ENCODE results near the gene CADPS.

CADPS gene

GRCh38 chr3:62614527-62614926, 260.7 kb downstream of the CADPS start:
- no peak overlapping the region for H3K27ac ChIP-seq (ENCODE audit: low read depth, low read length, severe bottlenecking)
- 80% methylated on average over 1 of the region's 1 CpG; no CpG with 5 or more reads in 1 of the 2 experiments for WGBS, 2 experiments (ENCODE audit: insufficient coverage in 2 of 2)
- peaks cover 4% of the 10 kb centered on the region for H3K4me1 ChIP-seq (ENCODE audit: control insufficient read depth, insufficient read depth, low read length, poor library complexity, severe bottlenecking)
- no peaks in the 10 kb centered on the region for H3K9me3 ChIP-seq (ENCODE audit: control insufficient read depth, low read length)
- H3K4me3 ChIP-seq (ENCODE audit: extremely low read depth, insufficient read depth, low read length, poor library complexity, severe bottlenecking): no peak overlapping the region
- no peaks in the 10 kb centered on the region for H3K36me3 ChIP-seq (ENCODE audit: control insufficient read depth, insufficient read depth, low read length)

GRCh38 chr3:62611541-62612240, 263.5 kb downstream of the CADPS start:
- Histone ChIP-seq H3K4me3 (ENCODE audit: extremely low read depth, insufficient read depth, low read length, poor library complexity, severe bottlenecking) (no peak overlapping the region), H3K27ac (ENCODE audit: low read depth, low read length, severe bottlenecking) (no peak overlapping the region), H3K4me1 (ENCODE audit: control insufficient read depth, insufficient read depth, low read length, poor library complexity, severe bottlenecking) (peaks cover 4% of the 10 kb centered on the region), H3K9me3 (ENCODE audit: control insufficient read depth, low read length) (peaks cover 8% of the 10 kb centered on the region), H3K36me3 (ENCODE audit: control insufficient read depth, insufficient read depth, low read length) (no peaks in the 10 kb centered on the region)
- WGBS, 2 experiments (ENCODE audit: insufficient coverage in 2 of 2): 93% methylated on average over 2 of the region's 3 CpGs; no CpG with 5 or more reads in 1 of the 2 experiments

DNA sequence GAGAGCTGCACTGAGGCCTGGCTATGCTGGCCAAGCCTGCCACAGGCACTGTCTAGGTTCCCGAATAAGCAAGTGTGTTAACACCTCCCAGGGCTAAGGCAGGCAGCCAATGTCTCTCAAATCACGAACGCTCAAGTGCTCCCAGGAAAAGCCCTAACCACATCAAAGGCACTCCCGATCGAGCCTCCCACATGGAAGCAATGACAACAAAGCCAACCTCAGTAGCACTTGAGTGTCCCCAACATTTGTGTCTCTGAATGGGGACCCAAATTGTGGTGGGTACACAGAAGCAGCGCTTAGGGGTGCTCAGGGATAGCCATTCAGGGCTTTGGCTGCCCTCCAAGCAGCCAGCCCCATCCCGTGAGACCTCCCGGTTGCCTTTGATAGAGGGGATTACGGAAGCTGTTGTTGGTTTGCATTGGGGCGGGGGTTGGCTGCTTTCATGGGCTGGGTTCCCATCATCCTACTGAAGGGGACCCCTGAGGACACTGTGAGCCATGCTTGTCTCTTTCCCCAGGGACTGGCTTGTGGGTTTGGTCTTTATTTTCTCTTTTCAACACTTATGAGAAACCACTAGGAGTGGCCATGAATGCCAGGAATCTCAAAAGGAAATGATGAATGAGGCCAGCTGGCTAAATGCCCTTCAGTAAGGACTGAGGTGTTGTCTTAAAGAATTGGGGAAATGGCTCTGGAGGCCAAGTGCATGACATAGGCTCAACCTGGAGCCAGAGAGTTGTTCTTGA, 267.8 kb downstream of the CADPS start:
- 88 to 90% methylated on average over 3 to 6 of the region's 10 CpGs for WGBS, 2 experiments (ENCODE audit: insufficient coverage in 2 of 2)
- H3K27ac ChIP-seq (ENCODE audit: low read depth, low read length, severe bottlenecking): no peak overlapping the region
- peaks cover 8% of the 10 kb centered on the region for H3K9me3 ChIP-seq (ENCODE audit: control insufficient read depth, low read length)
- H3K4me3 ChIP-seq (ENCODE audit: extremely low read depth, insufficient read depth, low read length, poor library complexity, severe bottlenecking): no peak overlapping the region
- H3K4me1 ChIP-seq (ENCODE audit: control insufficient read depth, insufficient read depth, low read length, poor library complexity, severe bottlenecking): peaks cover 31% of the 10 kb centered on the region
- no peaks in the 10 kb centered on the region for H3K36me3 ChIP-seq (ENCODE audit: control insufficient read depth, insufficient read depth, low read length)

DNA sequence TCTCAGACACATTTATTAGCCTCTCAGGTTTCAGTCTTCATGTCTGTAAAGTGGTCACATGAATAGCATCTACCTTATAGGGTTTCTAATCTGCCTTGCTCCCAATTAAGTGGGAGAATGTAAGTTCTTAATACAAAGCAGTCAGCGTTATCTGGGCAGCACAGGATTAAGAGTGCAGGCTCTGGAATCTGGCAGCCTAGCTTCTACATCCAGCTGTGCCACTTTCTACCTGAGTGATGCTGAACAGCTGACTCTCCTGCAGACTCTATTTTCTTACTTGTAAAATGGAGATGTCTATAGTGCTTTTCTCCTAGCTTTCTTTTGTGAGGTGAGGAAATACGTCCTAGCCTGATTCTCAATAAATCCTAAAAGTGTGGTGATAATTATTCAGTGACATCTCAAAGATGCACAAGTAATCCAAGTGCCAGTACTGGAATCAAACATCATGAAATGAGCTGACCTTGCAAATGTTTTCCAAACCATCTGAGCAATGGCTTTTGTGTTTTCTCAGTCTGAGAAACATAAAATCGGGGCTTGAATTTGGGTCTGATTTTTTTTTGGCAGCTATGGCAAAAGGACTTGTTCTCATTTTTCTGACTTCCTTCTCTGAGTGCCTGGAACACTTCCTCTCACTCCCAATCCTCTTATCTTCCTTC, 269.7 kb downstream of the CADPS start:
- H3K4me1 ChIP-seq (ENCODE audit: control insufficient read depth, insufficient read depth, low read length, poor library complexity, severe bottlenecking): peaks cover 33% of the 10 kb centered on the region
- no peak overlapping the region for H3K27ac ChIP-seq (ENCODE audit: low read depth, low read length, severe bottlenecking)
- H3K36me3 ChIP-seq (ENCODE audit: control insufficient read depth, insufficient read depth, low read length): no peaks in the 10 kb centered on the region
- no peak overlapping the region for H3K4me3 ChIP-seq (ENCODE audit: extremely low read depth, insufficient read depth, low read length, poor library complexity, severe bottlenecking)
- peaks cover 8% of the 10 kb centered on the region for H3K9me3 ChIP-seq (ENCODE audit: control insufficient read depth, low read length)
- WGBS, 2 experiments (ENCODE audit: insufficient coverage in 2 of 2): 75 to 83% methylated on average over 1 of the region's 3 CpGs

- Histone ChIP-seq H3K9me3 (ENCODE audit: control insufficient read depth, low read length) (peaks cover 8% of the 10 kb centered on the region), H3K36me3 (ENCODE audit: control insufficient read depth, insufficient read depth, low read length) (no peaks in the 10 kb centered on the region), H3K27ac (ENCODE audit: low read depth, low read length, severe bottlenecking) (no peak overlapping the region), H3K4me1 (ENCODE audit: control insufficient read depth, insufficient read depth, low read length, poor library complexity, severe bottlenecking) (peaks cover 33% of the 10 kb centered on the region), H3K4me3 (ENCODE audit: extremely low read depth, insufficient read depth, low read length, poor library complexity, severe bottlenecking) (no peak overlapping the region)
- no CpG with 5 or more reads among the region's 1 CpG for WGBS, 2 experiments (ENCODE audit: insufficient coverage in 2 of 2)
Measured at GRCh38 chr3:62604751-62605351, 270.4 kb downstream of the CADPS start.

DNA sequence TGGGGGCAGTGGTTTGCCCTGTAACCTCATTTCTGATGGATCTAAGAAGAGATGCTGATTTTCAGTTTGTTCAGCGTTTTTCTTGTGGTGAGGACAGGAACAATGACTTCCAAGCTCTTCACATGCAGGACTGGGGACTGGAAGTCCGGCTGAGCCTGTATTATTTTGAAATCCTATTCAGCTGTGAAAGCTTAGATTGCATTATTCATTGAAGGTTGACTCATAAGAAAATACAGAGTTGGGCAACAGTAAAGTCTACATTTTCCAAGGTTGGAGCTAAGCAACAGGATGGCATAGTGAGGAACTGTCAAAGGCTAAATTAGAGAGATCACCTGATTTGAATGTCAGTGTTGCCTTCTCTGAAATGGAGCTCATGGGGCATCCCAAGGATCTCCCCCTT, 270.9 kb downstream of the CADPS start:
- no peak overlapping the region for H3K4me3 ChIP-seq (ENCODE audit: extremely low read depth, insufficient read depth, low read length, poor library complexity, severe bottlenecking)
- 65 to 94% methylated on average over 2 of the region's 2 CpGs for WGBS, 2 experiments (ENCODE audit: insufficient coverage in 2 of 2)
- H3K4me1 ChIP-seq (ENCODE audit: control insufficient read depth, insufficient read depth, low read length, poor library complexity, severe bottlenecking): peaks cover 33% of the 10 kb centered on the region
- peaks cover 8% of the 10 kb centered on the region for H3K9me3 ChIP-seq (ENCODE audit: control insufficient read depth, low read length)
- no peak overlapping the region for H3K27ac ChIP-seq (ENCODE audit: low read depth, low read length, severe bottlenecking)
- no peaks in the 10 kb centered on the region for H3K36me3 ChIP-seq (ENCODE audit: control insufficient read depth, insufficient read depth, low read length)

DNA sequence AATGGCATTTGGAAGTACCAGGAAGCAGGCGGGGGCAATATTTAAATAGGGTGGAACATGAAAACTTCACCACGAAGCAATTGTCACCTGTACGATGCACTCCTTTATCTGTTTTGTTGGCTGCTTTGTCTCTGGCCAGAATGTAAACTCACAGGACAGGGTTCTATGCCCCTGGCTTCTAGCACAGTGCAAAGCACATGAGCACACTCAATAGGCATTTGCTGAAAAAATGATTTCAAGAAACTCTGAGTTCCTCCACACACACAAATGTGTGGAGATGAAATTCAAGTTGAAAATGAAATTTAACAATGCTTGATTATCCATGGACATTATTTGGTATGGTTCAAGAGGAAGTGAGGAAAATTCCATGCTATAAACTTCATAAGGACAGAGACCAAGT, 272.2 kb downstream of the CADPS start:
- WGBS, 2 experiments (ENCODE audit: insufficient coverage in 2 of 2): 90 to 100% methylated on average over 3 of the region's 3 CpGs
- Histone ChIP-seq H3K9me3 (ENCODE audit: control insufficient read depth, low read length) (peaks cover 8% of the 10 kb centered on the region), H3K36me3 (ENCODE audit: control insufficient read depth, insufficient read depth, low read length) (no peaks in the 10 kb centered on the region), H3K4me1 (ENCODE audit: control insufficient read depth, insufficient read depth, low read length, poor library complexity, severe bottlenecking) (peaks cover 33% of the 10 kb centered on the region), H3K27ac (ENCODE audit: low read depth, low read length, severe bottlenecking) (no peak overlapping the region), H3K4me3 (ENCODE audit: extremely low read depth, insufficient read depth, low read length, poor library complexity, severe bottlenecking) (no peak overlapping the region)

GRCh38 chr3:62602129-62602770, 273.0 kb downstream of the CADPS start:
- Histone ChIP-seq H3K27ac (ENCODE audit: low read depth, low read length, severe bottlenecking) (no peak overlapping the region), H3K4me3 (ENCODE audit: extremely low read depth, insufficient read depth, low read length, poor library complexity, severe bottlenecking) (no peak overlapping the region)
- 84 to 86% methylated on average over 6 to 10 of the region's 10 CpGs for WGBS, 2 experiments (ENCODE audit: insufficient coverage in 2 of 2)

GRCh38 chr3:62601238-62602070, 273.8 kb downstream of the CADPS start:
- 94 to 96% methylated on average over 2 to 3 of the region's 7 CpGs for WGBS, 2 experiments (ENCODE audit: insufficient coverage in 2 of 2)
- H3K4me1 ChIP-seq (ENCODE audit: control insufficient read depth, insufficient read depth, low read length, poor library complexity, severe bottlenecking): peaks cover 33% of the 10 kb centered on the region
- H3K36me3 ChIP-seq (ENCODE audit: control insufficient read depth, insufficient read depth, low read length): no peaks in the 10 kb centered on the region
- no peak overlapping the region for H3K27ac ChIP-seq (ENCODE audit: low read depth, low read length, severe bottlenecking)
- no peak overlapping the region for H3K4me3 ChIP-seq (ENCODE audit: extremely low read depth, insufficient read depth, low read length, poor library complexity, severe bottlenecking)
- H3K9me3 ChIP-seq (ENCODE audit: control insufficient read depth, low read length): no peaks in the 10 kb centered on the region

More at GRCh38 chr3:62602129-62602770, 273.0 kb downstream of the CADPS start:
- peaks cover 6% of the 10 kb centered on the region for H3K9me3 ChIP-seq (ENCODE audit: control insufficient read depth, low read length)
- no peaks in the 10 kb centered on the region for H3K36me3 ChIP-seq (ENCODE audit: control insufficient read depth, insufficient read depth, low read length)
- H3K4me1 ChIP-seq (ENCODE audit: control insufficient read depth, insufficient read depth, low read length, poor library complexity, severe bottlenecking): peaks cover 33% of the 10 kb centered on the region

Data from mesodermal cell (in vitro differentiated cells).